SK-N-SH (cell line): ENCODE measurements around the gene THADA. TPM values are rescaled to one million over a fixed set of nuclear protein-coding genes. Genes with fewer than 3 reads are reported as not detected.
A peak's percentile ranks its signal among the peaks of the same experiment; 100 is the strongest.

Experiments used
- CTCF ChIA-PET: fragments of 300-600, 350-600 bp; formaldehyde crosslinking; extraction: SDS; loops from one replicate; lab custom pipeline; 2021; lab: Yijun Ruan, JAX
- POLR2A ChIA-PET: fragments of 350-600 bp; sonication (Branson Sonifier 250); formaldehyde crosslinking; extraction: SDS; loops from one replicate; lab custom pipeline; 2020; ENCODE audit warnings: antibody characterized with exemption, inconsistent platforms; lab: Yijun Ruan, JAX
- DNase-seq: peaks from one replicate; pipeline ENCODE4 v3.0.0; 2012
- H2AFZ ChIP-seq: fragments of 200-600 bp; sonication (generic); 2 replicates; pipeline ENCODE4 v1.8.1; 2016; ENCODE audit warnings: antibody characterized with exemption, mild to moderate bottlenecking, low read depth
- H3F3A ChIP-seq: fragments of 200-600 bp; sonication (generic); replicated peaks from 2 replicates; pipeline ENCODE3; 2016; ENCODE audit warnings: antibody characterized with exemption, mild to moderate bottlenecking; ENCODE audit not compliant: insufficient read depth
- H3K27ac ChIP-seq, 2 experiments: fragments of 200-500 bp in 1 of 2; fragments of 200-600 bp in 1 of 2; sonication (Bioruptor generic) in 1 of 2; sonication (generic), shearing (Covaris generic) in 1 of 2; 2 replicates each; pipeline versions ENCODE4 v1.5.1 to v1.6.1; 2014 to 2016; ENCODE audit warnings: low read depth in 2 of 2, inconsistent platforms in 1 of 2, low read length in 1 of 2, mild to moderate bottlenecking in 1 of 2, mixed read lengths in 1 of 2
- H3K27me3 ChIP-seq: fragments of 200-600 bp; sonication (generic), shearing (Covaris generic); 2 replicates; pipeline ENCODE4 v1.6.1; 2016; ENCODE audit warnings: mixed run types; ENCODE audit not compliant: insufficient read depth
- H3K36me3 ChIP-seq, 2 experiments: fragments of 200-500 bp in 1 of 2; fragments of 200-600 bp in 1 of 2; sonication (Bioruptor generic) in 1 of 2; sonication (generic) in 1 of 2; replicated peaks in 1 of 2; 2 replicates each; pipeline versions ENCODE3 to v1.5.1; 2014 to 2016; ENCODE audit warnings: low read length in 1 of 2, mild to moderate bottlenecking in 1 of 2; ENCODE audit not compliant: insufficient read depth in 2 of 2, control insufficient read depth in 1 of 2
- H3K4me1 ChIP-seq, 2 experiments: fragments of 200-500 bp in 1 of 2; fragments of 200-600 bp in 1 of 2; sonication (Bioruptor generic) in 1 of 2; sonication (generic), shearing (Covaris generic) in 1 of 2; 2 replicates each; pipeline versions ENCODE4 v1.5.1 to v1.6.1; 2014 to 2016; ENCODE audit warnings: low read depth in 1 of 2, low read length in 1 of 2, mixed run types in 1 of 2; ENCODE audit not compliant: insufficient read depth in 2 of 2, control insufficient read depth in 1 of 2
- H3K4me2 ChIP-seq: fragments of 200-600 bp; sonication (generic), shearing (Covaris generic); 2 replicates; pipeline ENCODE4 v1.6.1; 2017; ENCODE audit warnings: mixed run types
- H3K4me3 ChIP-seq, 2 experiments: fragments of 200-500 bp in 1 of 2; fragments of 200-600 bp in 1 of 2; sonication (Bioruptor generic) in 1 of 2; sonication (generic), shearing (Covaris generic) in 1 of 2; 2 replicates each; pipeline versions ENCODE4 v1.5.1 to v1.8.1; 2014 to 2016; ENCODE audit warnings: low read depth in 2 of 2, inconsistent platforms in 1 of 2, low read length in 1 of 2, mild to moderate bottlenecking in 1 of 2, mixed read lengths in 1 of 2, moderate library complexity in 1 of 2
- H3K79me2 ChIP-seq: fragments of 200-600 bp; sonication (generic); 2 replicates; pipeline ENCODE4 v1.8.1; 2017; ENCODE audit warnings: mild to moderate bottlenecking; ENCODE audit not compliant: insufficient read depth
- H3K9ac ChIP-seq: fragments of 200-600 bp; sonication (generic); 2 replicates; pipeline ENCODE4 v1.6.1; 2017; ENCODE audit warnings: mixed run types
- H3K9me2 ChIP-seq: fragments of 200-600 bp; sonication (generic); 2 replicates; pipeline ENCODE4 v1.6.1; 2017; ENCODE audit warnings: mixed run types
- H3K9me3 ChIP-seq: fragments of 200-600 bp; sonication (generic); 2 replicates; pipeline ENCODE4 v1.6.1; 2017; ENCODE audit warnings: mixed run types, mild to moderate bottlenecking, moderate library complexity
- H4K20me1 ChIP-seq: fragments of 200-600 bp; sonication (generic); 2 replicates; pipeline ENCODE4 v1.6.1; 2017; ENCODE audit warnings: mild to moderate bottlenecking, mixed run types; ENCODE audit not compliant: insufficient read depth
- CTCF ChIP-seq: fragments of 200-600 bp; sonication (generic); IDR thresholded peaks from 2 replicates; pipeline ENCODE4 v1.6.1; 2017; ENCODE audit warnings: antibody characterized with exemption, mild to moderate bottlenecking, moderate library complexity
- GATA2 ChIP-seq: sonication (generic); formaldehyde crosslinking; IDR thresholded peaks from 2 replicates; pipeline ENCODE4 v1.5.0; 2020; ENCODE audit warnings: mild to moderate bottlenecking, missing genetic modification reagents
- REST ChIP-seq: IDR thresholded peaks from 2 replicates; pipeline ENCODE4 v1.6.1; 2012; ENCODE audit warnings: mild to moderate bottlenecking, low read depth, low read length, moderate library complexity
- SIN3A ChIP-seq: IDR thresholded peaks from 2 replicates; pipeline ENCODE4 v1.6.1; 2012; ENCODE audit warnings: low read depth, mild to moderate bottlenecking, low read length, moderate library complexity, borderline replicate concordance
- TCF12 ChIP-seq: IDR thresholded peaks from 2 replicates; pipeline ENCODE4 v1.4.0; 2012
- WGBS: methylation state at CpG from one replicate; pipeline ENCODE4 v1.1.6; 2017; ENCODE audit warnings: low lambda C conversion rate; 5-methylcytosine and 5-hydroxymethylcytosine counted together
- polyA plus RNA-seq, 3 experiments: library from polyadenylated mRNA; depleted of rRNA; stranded (reverse); fragments of >200 nt; gene quantifications; 2 replicates each; pipeline ENCODE4 v1.2.3, GENCODE V29; 2012
- TF ChIP-seq, protein P1 (sequence below): fragments of 150-350 bp; IDR thresholded peaks from 2 replicates; pipeline ENCODE4 v1.6.1; 2016; ENCODE audit warnings: mild to moderate bottlenecking, low read depth, low read length

THADA gene
- polyA plus RNA-seq, 1 of the 3 experiments (the other 2 are of a cell fraction): 25.6 TPM

DNA sequence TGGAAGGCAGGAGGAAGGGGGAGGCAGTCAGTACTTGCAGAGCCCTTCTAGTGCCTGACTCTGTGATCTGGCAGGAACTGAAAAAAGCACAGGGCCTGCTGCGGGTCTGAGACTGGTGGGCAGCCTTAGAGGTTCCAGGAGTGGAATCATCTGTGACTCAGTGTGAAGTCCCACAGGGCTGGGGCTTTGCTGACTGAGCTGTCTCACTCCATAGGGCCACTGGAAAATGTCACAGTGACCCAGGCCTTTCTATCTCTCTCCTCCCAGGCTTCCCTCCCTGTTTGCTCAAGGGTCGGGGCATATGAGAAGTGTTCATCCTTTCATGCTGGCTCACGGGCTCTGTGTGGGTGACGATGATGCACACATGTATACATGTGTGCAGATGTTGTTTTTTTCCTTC, 322.3 kb downstream of the THADA start (continued):
- TF ChIP-seq REST (no peak), SIN3A (no peak; the same call in 1 of the 2 replicates), GATA2 (CRISPR knock-in tag) (no peak), TCF12 (peak; percentile 71)

GRCh38 chr2:43270930-43271615, 324.8 kb downstream of the THADA start:
- Histone ChIP-seq H3K4me2 (no peak overlapping the region), H3K27ac (peak overlapping the region in 1 of 2 experiments; percentile 99; a peak in 1 of 4 replicates), H3K4me1 (peaks cover 42 to 75% of the 10 kb centered on the region in 2 experiments), H3F3A (peaks cover 17% of the 10 kb centered on the region), H3K36me3 (no peaks in the 10 kb centered on the region), H3K9me3 (no peaks in the 10 kb centered on the region), H4K20me1 (no peaks in the 10 kb centered on the region), H3K4me3 (no peak overlapping the region), H3K9me2 (no peaks in the 10 kb centered on the region), H3K9ac (no peak overlapping the region), H3K27me3 (no peaks in the 10 kb centered on the region), H2AFZ (no peak overlapping the region), H3K79me2 (no peaks in the 10 kb centered on the region)
- TF ChIP-seq, protein P1, sequence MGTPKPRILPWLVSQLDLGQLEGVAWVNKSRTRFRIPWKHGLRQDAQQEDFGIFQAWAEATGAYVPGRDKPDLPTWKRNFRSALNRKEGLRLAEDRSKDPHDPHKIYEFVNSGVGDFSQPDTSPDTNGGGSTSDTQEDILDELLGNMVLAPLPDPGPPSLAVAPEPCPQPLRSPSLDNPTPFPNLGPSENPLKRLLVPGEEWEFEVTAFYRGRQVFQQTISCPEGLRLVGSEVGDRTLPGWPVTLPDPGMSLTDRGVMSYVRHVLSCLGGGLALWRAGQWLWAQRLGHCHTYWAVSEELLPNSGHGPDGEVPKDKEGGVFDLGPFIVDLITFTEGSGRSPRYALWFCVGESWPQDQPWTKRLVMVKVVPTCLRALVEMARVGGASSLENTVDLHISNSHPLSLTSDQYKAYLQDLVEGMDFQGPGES: no peak
- TF ChIP-seq CTCF: peak; percentile 48
- no peak for DNase-seq
- 85% methylated on average over 4 of the region's 4 CpGs for WGBS
- CTCF ChIA-PET: interaction anchor here (1.0 to 7.4 kb wide), 4 partner anchors 19 to 213 kb away, joined by 3 to 61 read pairs (median 6); partner anchors contain the start of gene ZFP36L2
- POLR2A ChIA-PET: interaction anchor here (0.6 kb wide), 2 partner anchors 53 to 709 kb away, joined by 3 read pairs; no protein-coding TSS in a partner anchor
